Prostate gland (tissue), 2 donors: ENCODE measurements around the gene ELOVL2.

Source experiments
- POLR2AphosphoS5 ChIP-seq: sonication (generic); formaldehyde crosslinking; IDR thresholded peaks from one replicate; pipeline ENCODE4 v1.6.1; 2017; ENCODE audit warnings: antibody characterized with exemption
- TF ChIP-seq, protein P1 (sequence below), 4 experiments: fragments of 200-600 bp in 2 of 4; fragments of 450-650 bp in 2 of 4; sonication (generic) in 2 of 4; IDR thresholded peaks; 1 replicate in 3 of 4; 2 replicates in 1 of 4; pipeline ENCODE4 v1.5.1; 2016 to 2019; ENCODE audit warnings: antibody characterized with exemption in 4 of 4, mild to moderate bottlenecking in 2 of 4, moderate library complexity in 2 of 4

DNA sequence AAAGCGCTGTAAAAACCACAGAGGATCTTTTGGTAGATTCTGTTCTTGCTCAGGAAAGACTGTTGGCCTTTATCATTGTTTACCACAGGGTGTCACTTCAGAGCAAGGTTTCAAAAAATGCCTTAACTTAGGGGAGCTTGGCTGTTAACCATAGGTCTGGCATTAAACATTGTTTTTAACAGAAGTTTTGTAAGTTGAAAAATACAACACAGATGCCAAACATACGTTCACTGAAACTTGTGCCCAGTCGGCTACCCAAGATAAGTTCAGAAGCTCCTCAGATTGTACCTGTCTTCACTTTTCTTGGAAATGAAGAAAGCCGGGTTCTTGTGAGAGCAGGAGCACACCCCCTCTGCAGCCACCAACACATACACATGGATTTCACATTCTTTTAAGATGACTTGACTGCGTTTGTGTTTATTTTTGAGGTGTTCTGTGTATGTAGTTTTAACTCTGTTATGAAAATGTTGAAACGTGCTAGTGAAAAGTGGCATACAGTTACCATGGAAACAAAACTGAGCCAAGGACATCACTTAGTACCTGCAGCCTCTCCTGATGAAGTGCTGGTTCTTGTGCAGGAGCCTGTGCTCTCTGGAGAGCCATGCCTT, 92.3 kb downstream of the ELOVL2 start:
- TF ChIP-seq, protein P1, sequence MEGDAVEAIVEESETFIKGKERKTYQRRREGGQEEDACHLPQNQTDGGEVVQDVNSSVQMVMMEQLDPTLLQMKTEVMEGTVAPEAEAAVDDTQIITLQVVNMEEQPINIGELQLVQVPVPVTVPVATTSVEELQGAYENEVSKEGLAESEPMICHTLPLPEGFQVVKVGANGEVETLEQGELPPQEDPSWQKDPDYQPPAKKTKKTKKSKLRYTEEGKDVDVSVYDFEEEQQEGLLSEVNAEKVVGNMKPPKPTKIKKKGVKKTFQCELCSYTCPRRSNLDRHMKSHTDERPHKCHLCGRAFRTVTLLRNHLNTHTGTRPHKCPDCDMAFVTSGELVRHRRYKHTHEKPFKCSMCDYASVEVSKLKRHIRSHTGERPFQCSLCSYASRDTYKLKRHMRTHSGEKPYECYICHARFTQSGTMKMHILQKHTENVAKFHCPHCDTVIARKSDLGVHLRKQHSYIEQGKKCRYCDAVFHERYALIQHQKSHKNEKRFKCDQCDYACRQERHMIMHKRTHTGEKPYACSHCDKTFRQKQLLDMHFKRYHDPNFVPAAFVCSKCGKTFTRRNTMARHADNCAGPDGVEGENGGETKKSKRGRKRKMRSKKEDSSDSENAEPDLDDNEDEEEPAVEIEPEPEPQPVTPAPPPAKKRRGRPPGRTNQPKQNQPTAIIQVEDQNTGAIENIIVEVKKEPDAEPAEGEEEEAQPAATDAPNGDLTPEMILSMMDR (IDR thresholded peaks at IDR 0.05), result peak in 3 of 4 experiments; percentile 36 to 55 (median 55)
- TF ChIP-seq POLR2AphosphoS5, result no peak
